Measurements from ENCODE around the gene STX2.

DNA sequence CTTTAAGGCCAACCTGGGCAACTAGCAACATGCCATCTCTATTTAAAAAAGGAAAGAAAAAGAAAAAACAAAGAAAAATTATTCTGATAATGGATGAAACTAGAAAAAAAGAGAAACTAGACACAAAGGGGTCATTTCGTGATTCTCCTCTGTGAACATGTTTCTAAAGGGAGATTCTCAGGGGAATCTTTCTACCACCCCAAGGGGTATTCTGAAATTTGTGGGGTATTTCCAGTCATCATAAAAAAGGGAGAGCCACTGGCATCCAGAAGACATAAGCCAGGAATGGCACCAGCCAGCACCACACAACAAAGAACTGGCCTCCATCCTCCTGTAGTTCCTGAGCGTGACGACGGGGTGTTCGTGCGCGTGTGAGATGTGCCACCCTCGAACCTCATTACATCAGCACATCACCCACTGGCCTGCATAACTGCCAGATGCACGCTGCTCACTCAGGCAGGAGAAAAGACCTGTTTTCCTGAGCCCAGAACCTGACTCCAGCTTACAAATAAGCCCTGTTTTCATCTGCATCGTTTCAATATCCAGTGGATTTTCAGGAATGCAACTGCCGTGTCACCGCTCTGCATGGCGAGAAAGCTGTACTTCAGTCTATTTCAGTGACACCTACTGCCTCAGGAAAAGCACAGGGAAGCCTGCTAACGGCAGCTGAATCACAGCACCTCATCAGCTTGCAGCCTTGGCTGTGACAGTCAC, 23.9 kb downstream of the STX2 start:
- TF ChIP-seq, protein P1, sequence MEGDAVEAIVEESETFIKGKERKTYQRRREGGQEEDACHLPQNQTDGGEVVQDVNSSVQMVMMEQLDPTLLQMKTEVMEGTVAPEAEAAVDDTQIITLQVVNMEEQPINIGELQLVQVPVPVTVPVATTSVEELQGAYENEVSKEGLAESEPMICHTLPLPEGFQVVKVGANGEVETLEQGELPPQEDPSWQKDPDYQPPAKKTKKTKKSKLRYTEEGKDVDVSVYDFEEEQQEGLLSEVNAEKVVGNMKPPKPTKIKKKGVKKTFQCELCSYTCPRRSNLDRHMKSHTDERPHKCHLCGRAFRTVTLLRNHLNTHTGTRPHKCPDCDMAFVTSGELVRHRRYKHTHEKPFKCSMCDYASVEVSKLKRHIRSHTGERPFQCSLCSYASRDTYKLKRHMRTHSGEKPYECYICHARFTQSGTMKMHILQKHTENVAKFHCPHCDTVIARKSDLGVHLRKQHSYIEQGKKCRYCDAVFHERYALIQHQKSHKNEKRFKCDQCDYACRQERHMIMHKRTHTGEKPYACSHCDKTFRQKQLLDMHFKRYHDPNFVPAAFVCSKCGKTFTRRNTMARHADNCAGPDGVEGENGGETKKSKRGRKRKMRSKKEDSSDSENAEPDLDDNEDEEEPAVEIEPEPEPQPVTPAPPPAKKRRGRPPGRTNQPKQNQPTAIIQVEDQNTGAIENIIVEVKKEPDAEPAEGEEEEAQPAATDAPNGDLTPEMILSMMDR (conservative IDR thresholded peaks at IDR 0.05 in 1 of 2, IDR thresholded peaks at IDR 0.05 in 1 of 2; ENCODE audit: low read depth in 1 of 2, low read length in 2 of 2), result no peak
- no peak for TF ChIP-seq EZH2 (IDR thresholded peaks at IDR 0.05; ENCODE audit: low read length, missing control alignments)
